Stimulated activated CD4-positive, alpha-beta T cell treated with anti-CD3 and anti-CD28 coated beads, TNF-alpha, amount 100 ng/mL, for 1 hour (primary cell): ENCODE data around the gene GM2A.
A peak's percentile ranks its signal among the peaks of the same experiment; 100 is the strongest.

Experiments used
- DNase-seq, 3 donors: peaks; one replicate each; pipeline ENCODE4 v3.0.0-alpha.2; 2020; ENCODE audit warnings: low read depth in 3 of 3, low spot score in 1 of 3

Gene GM2A

DNA sequence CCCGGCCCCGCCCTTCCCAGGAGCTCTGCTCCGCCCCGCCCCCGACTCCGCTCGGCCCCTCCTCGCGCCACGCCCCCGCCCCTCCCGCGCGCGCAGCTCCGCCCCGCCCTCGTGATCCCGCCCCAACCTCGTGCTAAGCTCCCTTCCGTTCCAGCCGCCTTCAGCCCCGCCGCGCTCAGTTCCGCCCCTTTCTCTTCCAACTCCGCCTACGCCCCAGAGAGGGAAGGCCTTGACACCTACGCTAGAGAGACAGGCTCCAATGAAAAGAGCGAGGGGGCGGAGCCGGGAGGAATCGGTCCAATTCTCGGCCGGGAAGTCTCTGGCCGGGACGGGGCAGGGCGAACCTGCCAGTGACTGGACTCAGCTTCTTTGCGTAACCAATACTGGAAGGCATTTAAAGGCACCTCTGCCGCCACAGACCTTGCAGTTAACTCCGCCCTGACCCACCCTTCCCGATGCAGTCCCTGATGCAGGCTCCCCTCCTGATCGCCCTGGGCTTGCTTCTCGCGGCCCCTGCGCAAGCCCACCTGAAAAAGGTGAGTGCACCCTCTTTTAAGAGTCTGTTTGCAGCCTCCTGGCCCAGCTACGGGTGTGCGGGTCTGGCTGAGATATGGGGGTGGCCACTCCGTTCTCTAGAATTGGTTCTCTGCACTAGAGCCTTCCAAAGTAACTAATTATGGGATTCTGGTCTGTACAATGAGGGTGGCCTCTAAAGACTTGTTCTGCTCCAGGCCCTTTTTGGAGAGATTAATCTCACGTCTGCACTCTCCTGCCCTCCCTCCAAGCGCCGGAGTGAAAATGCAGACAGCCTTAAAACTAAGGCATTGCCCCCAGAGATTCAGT, at the start of gene GM2A:
Gene GM2A (plus strand): TSS at position 424 of the 843 bp plus-strand sequence. CDS start 32 bp downstream, at position 456.
- peak; percentile 92 to 96 (median 95) for DNase-seq

DNA sequence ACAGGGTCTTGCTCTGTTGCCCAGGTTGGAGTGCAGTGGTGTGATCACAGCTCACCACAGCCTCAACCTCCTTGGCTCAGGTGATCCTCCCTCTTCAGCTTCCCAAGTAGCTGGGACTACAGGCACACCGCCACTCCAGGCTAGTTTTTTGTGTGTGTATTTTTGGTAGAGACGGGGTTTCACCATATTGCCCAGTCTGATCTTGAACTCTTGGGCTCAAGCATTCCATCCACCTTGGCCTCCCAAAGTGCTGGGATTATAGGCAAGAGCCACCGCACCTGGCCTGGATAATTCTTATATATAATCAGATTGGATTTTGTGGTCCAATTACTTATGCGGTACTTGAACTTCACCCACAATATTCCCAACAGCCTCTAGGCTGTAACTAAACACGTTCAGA, 48.9 kb upstream of the GM2A start:
- no peak for DNase-seq

DNA sequence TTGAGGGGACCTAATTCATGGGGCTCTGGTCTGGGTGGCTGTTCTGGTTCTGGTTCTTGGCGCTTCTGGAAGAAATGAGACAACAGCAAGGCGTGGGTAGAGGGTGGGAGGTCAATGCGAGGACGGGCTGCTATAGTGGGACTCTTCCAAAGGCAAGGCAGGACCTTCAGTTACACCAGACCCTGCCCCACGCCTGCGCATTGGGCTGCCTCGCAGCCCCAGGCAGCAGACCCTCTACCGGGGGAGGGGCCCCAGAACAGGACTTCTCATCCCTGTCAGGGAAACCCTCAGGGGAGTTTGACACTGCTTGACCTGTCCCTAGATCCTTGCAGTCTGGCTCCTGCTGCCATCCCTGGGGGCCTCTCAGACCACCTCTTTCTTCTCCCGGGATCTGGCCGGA, 47.6 kb upstream of the GM2A start:
- DNase-seq, result no peak

DNA sequence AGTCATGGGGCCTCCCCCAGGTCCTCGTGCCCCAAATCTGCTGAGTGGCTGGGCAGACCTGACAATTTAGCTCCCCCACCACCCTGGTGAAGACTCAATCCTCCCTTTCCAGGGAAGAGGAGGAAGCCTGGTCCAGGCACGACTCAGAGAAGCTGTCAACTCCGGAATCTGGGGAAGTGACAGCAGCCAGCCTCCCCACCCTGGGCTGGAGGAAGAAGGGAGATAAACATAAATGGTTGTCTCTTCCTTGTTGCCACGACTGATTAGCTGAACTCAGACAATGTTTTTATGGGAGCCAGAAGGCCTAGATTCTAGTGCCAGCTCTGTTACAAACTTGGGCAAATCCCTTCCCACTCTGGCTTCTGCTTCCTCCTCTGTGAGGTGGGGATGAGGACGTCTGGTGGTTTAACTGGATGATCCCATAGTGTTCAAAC, 44.5 kb upstream of the GM2A start:
- DNase-seq, result no peak

DNA sequence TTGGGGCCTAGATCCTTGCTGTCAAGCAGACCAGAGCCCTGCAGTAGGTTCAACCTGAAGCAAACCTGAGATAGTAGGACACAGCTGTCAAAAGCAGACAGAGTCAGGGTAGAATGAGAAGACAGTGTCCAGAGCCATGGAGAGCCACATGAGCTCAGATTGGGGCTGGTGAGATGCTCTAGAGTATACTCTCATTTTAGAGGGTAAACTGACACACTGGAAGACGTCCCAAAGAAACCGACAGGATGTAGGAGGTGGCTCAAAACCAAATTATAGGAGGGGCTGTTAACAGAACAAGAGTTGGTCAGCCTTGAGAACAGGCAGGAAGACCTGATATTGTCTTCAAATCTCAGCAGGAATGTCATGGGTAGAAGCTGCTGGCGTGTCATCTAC, 40.6 kb upstream of the GM2A start:
- no peak for DNase-seq

DNA sequence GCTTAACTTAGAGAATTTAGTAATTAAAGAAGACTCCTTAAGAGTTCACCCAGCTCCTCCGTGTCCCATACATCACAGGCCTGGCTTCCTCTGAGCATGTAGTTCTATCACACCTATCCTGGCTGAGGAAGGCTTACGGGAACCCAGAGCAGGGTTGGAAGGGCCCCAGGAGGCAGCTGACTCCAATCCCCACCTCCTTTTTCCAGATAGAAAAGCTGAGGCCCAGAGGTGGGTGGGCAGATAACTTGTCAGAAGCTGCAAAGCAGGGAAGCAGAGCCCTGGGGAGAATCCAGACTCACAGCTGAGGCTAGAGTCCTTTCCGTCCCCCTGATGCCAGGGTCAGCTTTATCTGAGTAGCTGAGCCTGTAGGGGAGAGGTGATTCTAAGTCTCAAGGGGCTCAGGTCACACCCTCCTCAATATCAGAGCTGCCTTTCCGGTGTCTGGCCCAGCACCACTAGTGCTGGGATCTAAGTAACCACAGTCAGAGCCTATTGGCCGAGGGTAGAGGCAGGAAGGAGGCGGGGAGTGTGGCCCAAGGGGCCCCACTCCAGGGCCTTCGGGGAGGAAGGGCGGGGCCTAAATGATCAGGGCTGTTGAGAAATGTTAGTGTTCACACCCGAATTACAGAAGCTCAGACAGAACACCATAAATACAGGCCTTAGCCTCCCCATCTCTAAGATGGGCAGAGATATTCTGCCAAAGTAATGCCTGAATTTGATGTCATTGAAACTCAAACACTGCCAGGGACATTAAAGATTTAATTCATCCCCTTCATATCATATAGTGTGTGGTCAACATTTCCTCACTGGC, 39.0 kb upstream of the GM2A start:
- peak; percentile 54 to 75 (median 75) for DNase-seq

DNA sequence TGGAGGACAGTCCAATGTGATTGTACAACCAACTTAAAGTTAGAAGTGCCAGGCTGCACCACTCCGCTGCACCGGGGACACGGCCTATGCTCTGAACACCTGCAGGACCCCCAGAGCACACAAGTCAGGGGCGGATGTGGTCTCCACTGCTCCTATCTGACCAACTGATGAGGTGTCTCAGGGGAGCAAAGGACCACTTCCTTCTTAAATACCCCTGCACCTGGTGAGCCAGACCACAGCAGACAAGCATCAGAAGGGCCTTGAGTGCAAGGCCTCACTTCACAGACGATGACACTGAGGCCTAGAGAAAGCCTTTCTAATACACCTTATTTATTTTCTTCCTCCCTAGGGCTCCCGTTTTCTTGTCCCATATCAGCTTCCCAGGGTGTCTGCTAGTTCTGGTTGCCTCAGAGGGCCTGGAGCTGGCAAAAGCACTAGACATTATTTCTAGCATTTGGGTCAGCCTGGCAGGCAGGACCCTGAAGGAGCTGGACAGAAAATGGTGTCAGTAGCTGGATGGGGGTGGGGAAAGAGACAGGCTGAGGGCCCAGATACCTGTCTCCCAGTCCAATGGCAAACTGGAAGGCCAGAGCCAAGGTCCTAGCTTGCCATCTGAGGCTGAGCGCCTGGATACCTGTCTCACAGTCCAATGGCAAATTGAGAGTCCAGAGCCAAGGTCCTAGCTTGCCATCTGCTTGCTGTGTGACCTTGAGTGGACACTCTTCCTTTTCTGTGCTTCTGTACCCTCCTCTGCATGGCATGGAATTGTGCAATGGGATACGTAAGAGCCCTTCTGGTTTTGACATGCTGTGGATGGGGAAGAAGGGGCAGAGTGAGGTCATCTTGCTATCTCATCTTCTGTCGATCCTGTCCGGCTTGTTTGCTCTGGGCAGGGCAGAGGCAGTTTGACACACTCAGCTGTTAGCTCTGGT, 38.1 kb upstream of the GM2A start:
- no peak for DNase-seq

DNA sequence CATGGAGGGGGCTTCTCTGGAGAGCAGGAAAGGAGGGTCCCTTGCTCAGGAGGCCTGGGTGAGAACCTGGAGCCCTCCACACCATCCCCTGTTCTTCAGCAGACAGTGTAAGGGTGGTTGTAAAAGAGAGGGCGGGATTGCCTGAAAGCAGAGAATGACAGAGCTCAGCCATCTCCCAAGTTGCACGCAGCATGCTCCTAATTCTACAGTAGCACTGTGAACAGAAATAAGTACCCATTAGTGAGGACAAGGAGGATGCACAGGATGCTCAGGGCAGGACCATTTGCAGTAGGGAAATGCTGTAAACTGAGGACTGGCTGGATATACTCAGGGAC, 37.5 kb upstream of the GM2A start:
- DNase-seq, result no peak

DNA sequence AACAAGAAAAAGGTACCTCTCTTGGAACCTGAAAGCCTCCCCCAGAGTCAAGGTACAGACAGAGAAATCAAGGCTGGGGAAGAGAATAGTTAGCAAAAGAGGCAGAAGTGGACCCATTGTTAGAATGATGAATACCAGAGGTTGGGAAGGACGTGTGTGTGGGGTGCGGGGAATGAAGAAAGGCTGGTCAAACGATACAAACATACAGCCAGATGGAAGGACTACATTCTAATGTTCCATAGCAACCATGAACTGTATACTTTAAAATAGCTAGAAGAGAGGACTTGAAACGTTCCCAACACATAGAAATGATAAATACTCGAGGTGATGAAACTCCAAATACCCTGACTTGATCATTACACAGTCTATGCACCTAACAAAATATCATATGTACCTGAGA, 36.2 kb upstream of the GM2A start:
- DNase-seq, result no peak

DNA sequence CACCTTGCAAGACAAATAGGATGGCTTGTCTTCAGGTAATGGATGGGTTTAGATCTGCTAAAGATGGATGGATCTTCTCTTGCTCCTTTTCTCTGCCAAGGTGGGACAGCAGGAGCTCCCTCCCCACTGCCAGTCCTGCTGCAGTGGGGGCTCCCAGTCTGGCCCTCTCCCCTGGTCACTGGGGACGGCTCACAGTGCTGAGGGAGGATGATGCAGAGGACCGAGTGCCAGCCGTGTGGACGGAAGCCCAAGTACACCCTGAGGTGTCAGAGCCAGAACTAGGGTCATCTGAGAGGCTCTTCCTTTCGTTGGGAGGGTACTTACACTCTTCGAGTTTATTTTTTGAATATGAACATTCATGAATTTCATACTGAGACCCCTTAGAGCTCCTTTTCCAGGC, 34.8 kb upstream of the GM2A start:
- no peak for DNase-seq

DNA sequence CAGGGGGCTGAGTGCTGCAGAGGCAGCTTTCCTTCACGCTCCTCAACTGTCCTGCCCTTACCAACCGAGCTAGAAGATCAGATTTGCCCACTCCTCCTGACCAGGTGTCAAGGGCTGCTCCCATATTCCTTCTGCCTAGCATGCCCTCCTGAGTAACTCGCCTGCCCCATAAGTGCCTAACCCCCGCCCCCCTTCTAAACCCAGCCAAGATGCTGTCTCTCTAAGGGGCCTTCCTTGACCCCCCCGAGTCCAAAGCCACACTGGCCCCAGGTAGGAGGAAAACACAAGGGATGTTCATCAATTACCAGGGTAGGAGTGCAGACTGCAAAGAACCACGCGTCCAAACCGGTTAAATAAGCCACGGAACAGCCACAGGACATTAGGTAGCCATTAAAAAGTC, 33.8 kb upstream of the GM2A start:
- DNase-seq, result no peak

DNA sequence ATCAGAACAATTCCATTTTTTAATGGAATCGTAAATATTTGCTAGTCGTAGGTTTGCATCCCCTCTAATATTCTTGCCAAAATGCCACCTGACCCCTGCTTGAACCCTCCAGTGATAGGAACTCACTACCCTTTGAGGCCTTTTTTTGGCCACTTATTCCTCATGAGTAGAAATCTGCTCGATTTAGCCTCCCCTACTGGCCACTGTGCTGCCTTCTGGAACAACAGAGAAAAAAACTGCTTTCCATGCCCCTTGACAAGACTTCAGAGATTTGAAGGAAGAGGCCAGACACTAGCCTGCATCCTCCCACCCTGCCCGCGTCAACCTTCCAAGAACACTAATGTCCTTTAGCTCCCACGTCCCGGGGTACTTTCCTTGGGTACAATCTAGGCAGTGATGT, 33.2 kb upstream of the GM2A start:
- DNase-seq, result no peak

DNA sequence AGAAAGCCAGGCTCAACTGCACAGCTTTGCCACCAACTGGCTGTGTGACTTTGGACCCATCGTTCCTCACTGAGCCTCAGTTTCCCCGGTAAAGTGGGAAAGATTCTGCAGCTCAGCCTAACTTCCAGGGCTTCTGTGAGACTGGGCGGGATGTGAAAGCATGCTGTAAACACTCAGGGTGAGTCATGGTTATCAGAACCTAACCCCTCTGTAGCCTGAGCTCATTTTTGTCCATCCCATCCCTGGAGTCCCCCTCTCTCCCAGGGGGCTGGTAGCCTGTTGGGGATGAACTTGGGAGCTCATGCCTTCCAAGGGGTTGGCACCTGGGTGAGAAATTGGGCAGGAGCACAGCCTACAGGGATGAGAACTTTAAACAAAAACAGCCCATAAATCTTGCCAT, 31.4 kb upstream of the GM2A start:
- no peak for DNase-seq

DNA sequence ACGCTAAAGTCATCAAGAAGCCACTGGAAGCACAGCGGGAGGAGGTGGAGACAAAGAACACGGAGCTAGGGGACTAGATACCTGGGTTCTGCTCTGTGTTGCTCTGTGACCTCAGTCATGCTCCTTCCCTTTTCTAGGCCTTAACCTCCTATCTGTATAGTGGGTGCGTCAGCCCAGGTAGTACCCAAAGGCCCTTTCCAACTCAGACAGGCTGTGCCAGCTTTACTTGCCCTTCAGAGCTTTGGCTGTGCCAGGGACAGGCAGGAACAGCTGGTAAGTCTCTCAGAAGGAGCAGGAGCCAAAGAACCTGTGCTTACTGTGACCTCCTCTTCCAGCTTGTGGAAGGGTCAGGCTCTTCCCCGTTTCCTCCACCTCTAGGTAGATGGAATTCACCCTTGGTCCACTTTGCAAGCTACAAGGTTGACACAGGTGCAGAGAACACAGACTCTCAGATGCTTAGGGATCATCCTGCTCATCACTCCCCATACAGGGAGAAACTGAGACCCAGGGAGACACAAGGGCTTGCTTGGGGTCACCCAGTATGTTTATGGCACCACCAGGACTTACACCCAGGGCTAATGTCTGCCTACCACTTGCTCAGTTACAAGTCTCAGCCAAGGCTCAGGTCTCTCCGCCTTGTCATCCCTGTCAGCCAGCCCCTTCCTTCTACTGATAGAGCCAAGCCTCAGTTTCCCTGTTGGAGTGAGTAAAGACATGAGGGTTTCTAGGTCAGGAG, 30.8 kb upstream of the GM2A start:
- DNase-seq, result no peak

DNA sequence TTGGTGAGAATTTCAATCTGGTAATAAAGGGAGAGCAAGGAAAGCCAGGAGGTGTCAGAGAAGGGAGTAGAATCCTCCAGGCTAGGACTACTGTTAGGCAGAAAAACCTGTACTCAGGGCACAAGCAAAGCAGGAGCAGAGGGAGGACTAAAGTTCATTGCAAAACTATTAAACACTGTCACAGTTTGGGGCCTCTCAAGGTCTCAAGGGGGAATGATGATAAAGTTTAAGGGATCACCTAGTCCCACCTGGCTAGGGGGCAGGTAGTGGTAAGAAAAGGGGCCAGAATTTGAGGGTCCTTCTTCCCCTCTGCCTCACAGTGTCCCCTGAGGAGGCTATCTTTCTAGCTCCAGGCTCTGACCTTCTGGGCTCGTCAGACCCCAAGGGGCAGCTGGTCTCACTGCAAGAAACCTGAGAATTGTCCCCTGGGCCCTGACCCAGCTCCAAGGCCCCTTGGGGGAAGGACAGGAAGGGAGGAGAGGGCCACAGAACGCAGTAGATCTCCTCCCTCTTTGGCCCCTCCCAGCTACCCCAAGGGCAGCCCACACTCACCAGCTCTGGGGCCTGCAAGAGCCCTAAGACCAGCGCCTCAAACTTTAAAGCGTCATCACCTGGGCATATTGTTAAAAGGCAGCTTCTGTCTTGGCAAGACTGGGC, 30.1 kb upstream of the GM2A start:
- no peak for DNase-seq

DNA sequence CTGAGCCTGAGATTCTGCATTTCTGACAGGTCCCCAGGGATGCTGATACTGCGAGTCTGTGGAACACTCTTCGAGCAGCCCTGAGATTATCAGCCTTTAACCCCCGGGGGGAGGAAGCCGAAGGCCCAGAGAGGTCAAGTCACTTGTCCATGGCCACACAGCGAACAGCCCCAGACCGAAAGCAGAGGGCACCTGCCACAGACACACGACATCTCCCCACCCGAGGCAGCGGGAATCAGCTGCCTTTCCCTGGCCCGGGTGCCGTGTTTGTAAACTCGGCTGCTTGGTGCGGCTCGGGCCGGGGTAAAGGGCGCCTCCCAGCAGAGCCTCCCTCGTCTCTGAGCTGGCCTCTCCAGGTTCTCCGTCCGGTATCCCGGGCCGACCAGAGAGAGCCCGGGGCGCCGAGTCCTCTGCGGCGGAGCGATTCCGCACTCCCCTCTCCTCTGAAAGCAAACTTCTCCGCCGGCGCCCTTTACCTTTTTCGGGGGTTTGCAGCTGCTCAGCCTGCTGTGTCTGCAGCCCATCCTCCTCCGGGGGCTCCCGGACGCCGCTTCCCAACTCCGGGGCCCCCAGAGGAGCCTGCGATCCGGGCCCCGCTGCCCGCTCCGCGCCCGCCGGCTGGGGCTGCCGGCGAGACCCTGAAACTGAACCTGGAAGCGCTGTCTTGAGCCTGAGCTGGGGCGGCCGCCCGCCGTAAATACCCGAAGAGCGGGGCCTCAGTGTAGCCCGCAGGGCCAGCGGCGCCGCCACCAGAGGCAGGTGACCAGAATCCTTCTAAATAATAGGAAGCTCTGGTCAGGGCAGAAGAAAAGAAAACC, 29.3 kb upstream of the GM2A start, which contains the start of gene CCDC69:
Gene CCDC69 (minus strand): TSS at position 646 of the 818 bp plus-strand sequence. CDS start 122 bp downstream, at position 524.
- DNase-seq, result peak in 1 of 3 donors; percentile 45

DNA sequence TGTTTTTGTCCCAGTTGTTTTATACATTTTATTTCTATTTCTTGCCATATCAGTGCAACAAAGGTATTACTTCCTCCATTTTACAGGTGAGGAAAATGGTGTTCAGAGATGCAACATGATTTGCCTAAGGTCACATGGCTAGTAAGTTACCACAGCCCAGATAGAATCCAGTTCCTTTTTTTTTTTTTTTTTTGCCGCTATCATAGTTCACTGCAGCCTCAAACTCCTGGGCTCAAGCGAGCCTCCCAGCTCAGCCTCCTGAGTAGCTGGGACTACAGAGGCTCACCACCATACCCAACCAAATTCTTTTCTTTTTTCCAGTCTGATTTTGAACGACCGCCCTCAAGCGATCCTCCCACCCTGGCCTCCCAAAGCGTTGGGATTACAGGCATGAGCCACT, 28.6 kb upstream of the GM2A start:
- no peak for DNase-seq

DNA sequence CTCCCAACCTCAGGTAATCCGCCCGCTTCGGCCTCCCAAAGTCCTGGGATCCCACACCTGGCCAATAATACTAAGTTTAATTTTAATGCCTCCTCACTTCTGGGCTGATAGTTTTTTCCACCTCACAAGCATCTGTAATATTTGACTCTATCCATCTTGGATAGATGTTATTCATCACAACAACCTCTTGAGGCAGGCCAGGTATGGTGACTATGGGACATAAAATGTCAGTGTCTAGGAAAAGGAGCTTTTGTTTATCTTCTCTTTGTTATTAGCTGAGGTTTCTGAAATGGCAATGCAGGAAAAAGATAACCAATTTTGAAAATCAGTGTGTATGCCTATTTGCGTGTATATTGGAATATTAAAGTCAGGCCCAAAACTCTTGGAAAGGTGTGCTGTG, 27.9 kb upstream of the GM2A start:
- no peak for DNase-seq

DNA sequence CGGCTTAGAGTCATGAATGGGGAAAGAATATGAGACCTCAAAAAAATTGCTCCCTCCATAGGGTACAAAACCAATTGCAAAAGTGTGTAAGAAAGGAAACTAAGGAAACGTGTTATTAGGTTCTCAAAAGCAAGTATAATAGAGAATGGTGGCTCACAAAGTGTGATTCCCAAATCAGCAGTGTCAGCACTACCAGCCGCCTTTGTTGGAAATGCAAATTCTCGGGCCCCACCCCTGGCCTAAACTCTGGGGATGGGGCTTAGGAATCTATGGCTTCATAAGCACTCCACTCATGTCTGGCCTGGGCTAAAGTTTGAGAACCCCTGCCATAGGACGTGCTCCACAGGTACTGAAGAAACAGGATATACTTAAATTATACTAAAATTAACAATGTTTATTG, 27.5 kb upstream of the GM2A start:
- DNase-seq, result no peak
